Measurements from ENCODE around the gene CDH13.

CDH13 gene

DNA sequence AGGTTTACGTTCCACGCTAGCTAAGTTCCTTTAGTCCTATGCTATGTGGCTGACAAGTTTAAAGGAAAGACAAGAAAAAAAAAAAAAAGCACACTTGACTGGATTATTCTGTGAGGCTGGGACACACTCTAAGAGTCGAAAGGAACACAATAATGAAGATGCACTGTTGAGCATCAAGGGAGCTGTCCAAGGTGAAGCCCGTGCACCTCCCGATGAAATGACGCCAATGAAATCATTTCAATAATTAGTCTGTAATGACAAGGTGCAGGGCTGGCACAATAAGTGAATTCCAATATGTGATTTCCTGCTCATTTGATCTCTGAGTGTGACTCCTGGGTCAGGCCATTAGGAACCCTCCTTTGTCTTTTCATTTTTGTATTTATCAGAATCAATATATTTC lies 232.9 kb downstream of the CDH13 start:
- TF ChIP-seq, protein P1, sequence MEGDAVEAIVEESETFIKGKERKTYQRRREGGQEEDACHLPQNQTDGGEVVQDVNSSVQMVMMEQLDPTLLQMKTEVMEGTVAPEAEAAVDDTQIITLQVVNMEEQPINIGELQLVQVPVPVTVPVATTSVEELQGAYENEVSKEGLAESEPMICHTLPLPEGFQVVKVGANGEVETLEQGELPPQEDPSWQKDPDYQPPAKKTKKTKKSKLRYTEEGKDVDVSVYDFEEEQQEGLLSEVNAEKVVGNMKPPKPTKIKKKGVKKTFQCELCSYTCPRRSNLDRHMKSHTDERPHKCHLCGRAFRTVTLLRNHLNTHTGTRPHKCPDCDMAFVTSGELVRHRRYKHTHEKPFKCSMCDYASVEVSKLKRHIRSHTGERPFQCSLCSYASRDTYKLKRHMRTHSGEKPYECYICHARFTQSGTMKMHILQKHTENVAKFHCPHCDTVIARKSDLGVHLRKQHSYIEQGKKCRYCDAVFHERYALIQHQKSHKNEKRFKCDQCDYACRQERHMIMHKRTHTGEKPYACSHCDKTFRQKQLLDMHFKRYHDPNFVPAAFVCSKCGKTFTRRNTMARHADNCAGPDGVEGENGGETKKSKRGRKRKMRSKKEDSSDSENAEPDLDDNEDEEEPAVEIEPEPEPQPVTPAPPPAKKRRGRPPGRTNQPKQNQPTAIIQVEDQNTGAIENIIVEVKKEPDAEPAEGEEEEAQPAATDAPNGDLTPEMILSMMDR (IDR thresholded peaks at IDR 0.05; ENCODE audit: low read depth, low read length) = no peak
- no peak overlapping the region for H3K4me3 ChIP-seq (ENCODE audit: low read depth, low read length)

DNA sequence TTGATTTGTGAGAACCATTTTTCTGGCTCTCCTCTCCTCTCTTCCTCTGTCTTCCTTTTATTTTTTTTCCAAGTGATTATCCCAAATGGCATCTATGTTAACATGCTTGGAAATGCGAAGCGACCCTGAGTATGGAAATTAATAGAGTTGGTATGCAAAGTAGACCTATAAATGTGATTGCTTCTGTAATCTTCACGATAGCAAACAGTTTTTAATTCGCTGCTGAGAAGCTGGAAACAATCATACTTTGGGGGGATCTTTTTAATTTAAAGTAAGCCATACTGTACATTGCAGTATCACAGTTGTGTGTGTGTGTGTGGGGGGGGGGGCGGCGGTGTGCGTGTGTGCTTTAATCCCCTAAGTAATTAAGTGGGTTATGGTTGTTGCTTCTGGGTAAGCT lies 233.3 kb downstream of the CDH13 start:
- no peak overlapping the region for H3K4me3 ChIP-seq (ENCODE audit: low read depth, low read length)
- TF ChIP-seq, protein P1 (IDR thresholded peaks at IDR 0.05; ENCODE audit: low read depth, low read length) = no peak

DNA sequence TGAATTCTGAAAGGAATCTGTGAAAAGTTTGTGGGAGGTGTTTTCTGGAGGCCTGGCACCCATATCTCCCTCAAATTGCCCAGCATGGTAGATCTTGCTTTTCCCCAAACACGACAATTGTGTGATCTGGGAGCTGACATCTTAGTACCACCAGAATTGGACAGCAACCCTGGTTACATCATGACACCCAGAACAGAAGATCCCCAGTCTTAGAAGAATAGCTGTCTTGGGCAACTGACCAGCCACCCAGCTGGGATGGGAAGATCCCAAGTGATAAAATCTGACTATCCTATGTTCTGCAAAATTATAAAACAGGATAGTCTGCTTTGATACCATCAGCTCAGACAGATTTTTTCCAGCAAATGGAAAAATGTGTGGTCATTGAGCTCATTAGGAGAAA lies 235.3 kb downstream of the CDH13 start:
- H3K4me3 ChIP-seq (ENCODE audit: low read depth, low read length) = no peak overlapping the region
- TF ChIP-seq, protein P1 (IDR thresholded peaks at IDR 0.05; ENCODE audit: low read depth, low read length) = no peak

DNA sequence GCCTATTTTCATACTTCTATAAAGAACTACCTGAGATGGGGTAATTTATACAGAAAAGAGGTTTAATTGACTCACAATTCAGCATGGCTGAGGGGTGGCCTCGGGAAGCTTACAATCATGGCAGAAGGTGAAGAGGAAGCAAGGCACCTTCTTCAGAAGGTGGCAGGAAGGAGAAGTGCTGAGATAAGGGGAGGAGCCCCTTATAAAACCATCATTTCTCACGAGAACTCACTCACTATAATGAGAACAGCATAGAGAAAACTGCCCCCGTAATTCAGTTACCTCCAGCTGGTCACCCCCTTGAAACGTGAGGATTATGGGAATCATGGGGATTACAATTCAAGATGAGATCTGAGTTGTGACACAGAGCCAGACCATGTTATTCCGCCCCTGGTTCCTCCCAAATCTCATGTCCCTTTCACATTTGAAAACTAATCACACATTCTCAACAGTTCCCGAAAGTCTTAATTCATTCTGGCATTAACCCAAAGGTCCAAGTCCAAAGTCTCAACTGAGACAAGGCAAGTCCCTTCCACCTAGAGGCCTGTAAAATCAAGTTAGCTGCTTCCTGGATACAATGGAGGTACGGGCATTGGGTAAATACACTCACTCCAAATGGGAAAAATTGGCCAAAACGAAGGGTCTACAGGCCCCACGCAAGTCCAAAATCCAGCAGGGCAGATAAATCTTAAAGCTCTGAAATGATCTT lies 237.7 kb downstream of the CDH13 start:
- H3K4me3 ChIP-seq (ENCODE audit: low read depth, low read length) = no peak overlapping the region
- TF ChIP-seq, protein P1 (IDR thresholded peaks at IDR 0.05; ENCODE audit: low read depth, low read length) = no peak

DNA sequence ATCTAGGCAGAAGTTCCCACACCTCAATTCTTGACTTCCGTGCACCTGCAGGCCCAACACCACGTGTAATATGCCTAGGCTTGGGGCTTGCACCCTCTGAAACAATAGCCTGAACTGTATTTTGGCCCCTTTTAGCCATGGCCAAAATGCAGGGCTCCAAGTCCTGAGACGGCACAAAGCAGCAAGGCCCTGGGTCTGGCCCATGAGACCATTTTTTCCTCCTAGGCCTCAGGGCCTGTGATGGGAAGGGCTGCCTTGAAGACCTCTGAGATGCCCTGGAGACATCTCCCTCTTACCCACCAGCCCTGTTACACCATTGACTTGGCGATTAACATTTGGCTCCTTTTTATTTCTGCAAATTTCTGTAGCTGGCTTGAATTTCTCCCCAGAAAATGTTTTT lies 238.6 kb downstream of the CDH13 start:
- H3K4me3 ChIP-seq (ENCODE audit: low read depth, low read length) = no peak overlapping the region
- TF ChIP-seq, protein P1 (IDR thresholded peaks at IDR 0.05; ENCODE audit: low read depth, low read length) = no peak

DNA sequence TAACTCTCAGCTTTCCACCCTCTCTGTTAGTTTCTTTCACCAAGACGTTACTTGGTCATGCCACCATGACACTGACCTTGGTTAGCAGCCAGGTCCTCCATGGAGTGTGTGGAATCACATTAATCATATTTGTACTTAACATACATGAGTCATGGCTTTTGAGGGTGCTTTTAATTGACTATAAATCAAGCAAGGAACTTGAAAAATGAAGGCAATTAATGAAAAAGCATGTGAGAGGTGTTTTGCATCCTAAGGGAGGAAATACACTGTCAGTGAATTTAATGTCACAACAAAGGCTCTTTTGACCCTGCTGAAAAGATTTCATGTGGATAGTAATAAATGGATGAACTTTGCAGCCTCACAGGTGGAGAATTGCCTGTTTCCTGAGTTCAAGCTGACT lies 240.7 kb downstream of the CDH13 start:
- TF ChIP-seq, protein P1 (IDR thresholded peaks at IDR 0.05; ENCODE audit: low read depth, low read length) = no peak
- no peak overlapping the region for H3K4me3 ChIP-seq (ENCODE audit: low read depth, low read length)

DNA sequence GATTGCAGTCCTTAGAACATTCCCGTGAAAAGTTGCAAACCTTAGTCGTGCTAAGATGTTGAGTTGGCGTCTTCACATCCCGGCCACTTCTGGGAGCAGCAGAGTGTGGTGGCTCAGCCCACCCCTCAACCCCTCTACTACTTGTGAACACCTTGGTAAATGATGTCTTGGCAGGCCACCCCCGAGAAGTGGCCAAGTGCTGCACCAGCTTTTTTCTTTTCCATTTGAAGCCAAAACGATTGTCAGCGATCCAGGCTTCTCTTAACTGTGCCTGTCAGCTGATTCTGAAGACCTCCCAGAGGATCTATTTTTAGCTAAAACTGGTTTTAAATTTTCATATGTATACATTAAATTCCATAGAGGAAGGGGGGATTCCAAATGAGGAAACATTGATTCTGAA lies 247.5 kb downstream of the CDH13 start:
- H3K4me3 ChIP-seq (ENCODE audit: low read depth, low read length) = no peak overlapping the region
- TF ChIP-seq, protein P1 (IDR thresholded peaks at IDR 0.05; ENCODE audit: low read depth, low read length) = no peak
